ENCODE measurements around the gene AJAP1.

- no peak for TF ChIP-seq CTCF (IDR thresholded peaks at IDR 0.05; ENCODE audit: low read depth, low read length)
- TF ChIP-seq EZH2phosphoT487 (IDR thresholded peaks at IDR 0.05; ENCODE audit: low read depth) = no peak
Observed at GRCh38 chr1:4741876-4742423, 87.5 kb downstream of the AJAP1 start.

Measured in OCI-LY3 (cell line).